Uterus (tissue), 4 donors: ENCODE data around the gene GRM1. TPM values are rescaled to one million over a fixed set of nuclear protein-coding genes. Genes with fewer than 3 reads are reported as not detected.

Source experiments
- DNase-seq, 2 donors: peaks; one replicate each; pipeline ENCODE4 v3.0.0-alpha.2; 2019 to 2020
- H3K27ac ChIP-seq, 2 donors: fragments of 200-600 bp; sonication (generic); 1 replicate in 1 of 2; 2 replicates in 1 of 2; pipeline ENCODE4 v1.5.1; 2016 to 2018
- H3K27me3 ChIP-seq, 2 donors: fragments of 200-600 bp; sonication (generic); one replicate each; pipeline ENCODE4 v1.5.1; 2018 to 2019; ENCODE audit warnings: control low read depth in 1 of 2
- H3K36me3 ChIP-seq, 2 donors: fragments of 200-600 bp; sonication (generic); one replicate each; pipeline ENCODE4 v1.5.1; 2019; ENCODE audit warnings: control low read depth in 1 of 2
- H3K4me1 ChIP-seq, 2 donors: fragments of 200-600 bp; sonication (generic); one replicate each; pipeline ENCODE4 v1.5.1; 2018 to 2019; ENCODE audit warnings: control low read depth in 1 of 2
- H3K4me3 ChIP-seq, 2 donors: fragments of 200-600 bp; sonication (generic); 1 replicate in 1 of 2; 2 replicates in 1 of 2; pipeline ENCODE4 v1.5.1; 2018 to 2019; ENCODE audit warnings: mild to moderate bottlenecking in 1 of 2
- H3K9me3 ChIP-seq, 2 donors: fragments of 200-600 bp; sonication (generic); one replicate each; pipeline ENCODE4 v1.5.1; 2019; ENCODE audit warnings: control low read depth in 1 of 2
- CTCF ChIP-seq, 4 experiments: fragments of 200-600 bp in 2 of 4; fragments of 450-650 bp in 2 of 4; sonication (generic) in 2 of 4; IDR thresholded peaks; one replicate each; pipeline ENCODE4 v1.5.1; 2016 to 2019; ENCODE audit warnings: antibody characterized with exemption in 4 of 4, mild to moderate bottlenecking in 2 of 4, moderate library complexity in 1 of 4
- POLR2A ChIP-seq, 2 donors: fragments of 450-650 bp; IDR thresholded peaks; one replicate each; pipeline ENCODE4 v1.6.1; 2016; ENCODE audit warnings: antibody characterized with exemption in 2 of 2, mild to moderate bottlenecking in 1 of 2, moderate library complexity in 1 of 2
- intact Hi-C: fragments of 100-400 bp; cut with DNase I; formaldehyde crosslinking; loops from one replicate; pipeline ENCODE4 v1.15.1; 2023; ENCODE audit warnings: low total_unique reads
- total RNA-seq, 4 donors: library from RNA; depleted of rRNA in 3 of 4; stranded (reverse); fragments of >200 nt in 3 of 4; gene quantifications; one replicate each; pipeline versions ENCODE4 v1.1.0 to v1.2.4, GENCODE V29; 2014 to 2023
- donor health status: DM: yes; HTN: yes; CAD: no.

The GRM1 gene
- total RNA-seq, 4 donors from 2014 or later: 0.07 to 0.12 TPM; not detected in 2

DNA sequence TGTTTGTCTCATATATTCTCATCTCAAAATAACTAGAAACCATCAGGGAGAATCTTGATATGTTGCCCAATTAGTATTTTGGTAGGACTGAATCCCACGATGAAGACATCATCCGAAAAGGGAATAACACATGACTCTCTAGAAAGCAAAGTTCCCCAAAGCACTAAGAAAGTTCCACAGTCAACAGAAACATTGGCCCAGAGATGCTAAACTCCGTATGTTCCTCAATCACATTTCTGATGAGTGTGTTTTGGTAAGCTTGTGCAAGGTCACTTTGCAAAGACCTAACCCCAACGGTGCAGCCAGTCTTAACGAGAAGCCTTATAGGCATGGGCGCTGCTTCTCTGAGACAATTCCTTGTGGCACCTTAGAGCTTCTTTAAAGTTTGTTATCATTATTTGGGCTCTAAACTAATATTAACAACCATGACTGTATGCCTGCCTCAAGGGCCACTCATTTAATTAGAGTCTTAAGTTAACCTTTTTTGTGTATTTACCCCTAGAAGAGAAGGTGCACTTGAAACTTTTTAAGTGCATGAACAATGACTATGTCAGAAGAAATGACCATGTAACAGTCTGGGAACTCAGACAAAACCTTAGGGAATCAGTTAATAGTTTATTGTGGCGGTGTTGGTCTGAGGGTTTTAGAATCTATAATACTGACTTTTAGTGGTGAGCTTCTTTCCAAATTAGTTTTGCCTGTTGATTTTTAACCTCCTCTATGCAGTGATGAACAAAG lies 312.8 kb downstream of the GRM1 start:
- TF ChIP-seq POLR2A (IDR thresholded peaks at IDR 0.05) (no peak), CTCF (IDR thresholded peaks at IDR 0.05) (no peak)
- H3K9me3 ChIP-seq: no peaks in the 10 kb centered on the region
- intact Hi-C loops: no loop called here
- no peaks in the 10 kb centered on the region for H3K36me3 ChIP-seq
- no peak for DNase-seq
- no peak overlapping the region for H3K27ac ChIP-seq
- H3K27me3 ChIP-seq: no peaks in the 10 kb centered on the region
- no peak overlapping the region for H3K4me3 ChIP-seq
- no peaks in the 10 kb centered on the region for H3K4me1 ChIP-seq

DNA sequence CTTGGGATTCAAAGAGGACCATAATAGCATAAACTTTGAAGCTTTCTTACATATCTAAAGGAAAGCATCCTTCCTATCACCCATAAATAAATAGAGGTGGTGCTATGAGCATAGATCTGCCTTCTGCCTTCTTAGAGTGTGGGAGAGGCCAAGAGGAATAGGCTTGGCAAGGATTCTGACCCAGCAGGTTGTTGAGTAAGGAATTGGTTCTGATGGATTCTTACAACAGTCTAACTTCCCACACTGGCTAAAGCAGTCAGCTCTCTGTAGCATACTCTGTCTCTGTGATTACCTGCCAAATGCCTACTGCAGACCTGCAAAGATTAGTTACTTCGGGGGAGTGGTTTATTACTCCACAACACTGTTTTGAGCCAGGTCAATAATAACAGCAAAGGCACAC lies 316.7 kb downstream of the GRM1 start:
- no peak for DNase-seq
- Histone ChIP-seq H3K36me3 (no peaks in the 10 kb centered on the region), H3K4me1 (no peaks in the 10 kb centered on the region), H3K4me3 (no peak overlapping the region), H3K27ac (no peak overlapping the region), H3K9me3 (no peaks in the 10 kb centered on the region), H3K27me3 (no peaks in the 10 kb centered on the region)
- no peak for TF ChIP-seq CTCF (IDR thresholded peaks at IDR 0.05)
- TF ChIP-seq POLR2A (IDR thresholded peaks at IDR 0.05): no peak
- intact Hi-C loops: no loop called here

GRCh38 chr6:146347090-146347489 lies 318.2 kb downstream of the GRM1 start:
- no peaks in the 10 kb centered on the region for H3K36me3 ChIP-seq
- H3K4me3 ChIP-seq: no peak overlapping the region
- no peak for TF ChIP-seq CTCF (IDR thresholded peaks at IDR 0.05)
- TF ChIP-seq POLR2A (IDR thresholded peaks at IDR 0.05): no peak
- H3K4me1 ChIP-seq: no peaks in the 10 kb centered on the region
- no peak overlapping the region for H3K27ac ChIP-seq
- H3K9me3 ChIP-seq: no peaks in the 10 kb centered on the region
- DNase-seq: no peak
- no peaks in the 10 kb centered on the region for H3K27me3 ChIP-seq
- intact Hi-C loops: no loop called here

DNA sequence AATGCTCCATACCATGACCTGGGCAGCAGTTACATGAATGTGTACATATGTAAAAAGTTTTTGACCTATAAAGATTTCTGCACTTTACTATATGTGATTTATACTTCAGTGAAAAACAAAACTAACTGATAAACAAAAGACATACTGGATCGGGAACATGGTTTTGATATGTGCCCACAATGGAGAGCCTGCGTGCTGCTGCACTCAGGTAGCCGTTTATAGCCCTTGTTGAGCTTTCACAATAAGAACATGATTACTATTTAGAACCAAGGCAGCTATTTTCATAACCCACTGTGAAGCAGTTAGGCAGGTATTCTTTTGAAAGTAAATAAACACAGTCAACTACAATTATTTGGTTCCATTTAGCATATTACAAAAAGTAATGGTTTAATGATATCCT lies 318.8 kb downstream of the GRM1 start:
- no peak for DNase-seq
- TF ChIP-seq POLR2A (IDR thresholded peaks at IDR 0.05) (no peak), CTCF (IDR thresholded peaks at IDR 0.05) (no peak)
- no peaks in the 10 kb centered on the region for H3K36me3 ChIP-seq
- H3K27me3 ChIP-seq: no peaks in the 10 kb centered on the region
- intact Hi-C loops: no loop called here
- H3K4me1 ChIP-seq: no peaks in the 10 kb centered on the region
- H3K4me3 ChIP-seq: no peak overlapping the region
- no peak overlapping the region for H3K27ac ChIP-seq
- no peaks in the 10 kb centered on the region for H3K9me3 ChIP-seq

DNA sequence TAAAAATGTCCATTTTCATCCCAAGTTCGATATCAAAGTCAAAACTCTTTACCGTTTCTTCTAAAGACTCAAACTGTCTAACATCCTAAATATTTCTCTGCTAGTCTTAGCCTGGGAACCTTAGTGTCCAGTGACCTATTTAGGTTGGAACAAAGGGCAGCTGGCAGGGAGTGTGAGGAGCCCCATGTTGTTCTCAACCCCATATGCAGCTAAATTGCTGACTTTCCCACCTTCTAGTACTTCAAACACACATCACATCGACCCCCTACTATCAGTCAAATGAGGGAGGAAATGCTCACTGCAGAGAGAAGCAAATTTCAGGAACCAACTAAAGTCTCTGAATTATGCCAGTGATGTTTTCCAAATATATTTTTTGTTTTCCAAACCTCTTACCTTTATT lies 322.2 kb downstream of the GRM1 start:
- no peaks in the 10 kb centered on the region for H3K9me3 ChIP-seq
- no peaks in the 10 kb centered on the region for H3K36me3 ChIP-seq
- no peaks in the 10 kb centered on the region for H3K27me3 ChIP-seq
- intact Hi-C loops: no loop called here
- no peaks in the 10 kb centered on the region for H3K4me1 ChIP-seq
- H3K27ac ChIP-seq: no peak overlapping the region
- no peak for DNase-seq
- no peak for TF ChIP-seq POLR2A (IDR thresholded peaks at IDR 0.05)
- TF ChIP-seq CTCF (IDR thresholded peaks at IDR 0.05): no peak
- H3K4me3 ChIP-seq: no peak overlapping the region
